Activated CD4-positive, CD25-positive, alpha-beta regulatory T cell treated with anti-CD3 and anti-CD28 coated beads, Interleukin-2, amount 50 U/mL, for 16 hours (primary cell): Measurements from ENCODE around the gene FICD.

Source experiments
- DNase-seq: peaks from one replicate; pipeline ENCODE4 v3.0.0-alpha.2; 2020; ENCODE audit warnings: low read depth, low spot score

The FICD gene

GRCh38 chr12:108566452-108566851 lies 51.4 kb downstream of the FICD start:
- no peak for DNase-seq

- DNase-seq: no peak
Observed at GRCh38 chr12:108567406-108568337, 52.6 kb downstream of the FICD start.

DNA sequence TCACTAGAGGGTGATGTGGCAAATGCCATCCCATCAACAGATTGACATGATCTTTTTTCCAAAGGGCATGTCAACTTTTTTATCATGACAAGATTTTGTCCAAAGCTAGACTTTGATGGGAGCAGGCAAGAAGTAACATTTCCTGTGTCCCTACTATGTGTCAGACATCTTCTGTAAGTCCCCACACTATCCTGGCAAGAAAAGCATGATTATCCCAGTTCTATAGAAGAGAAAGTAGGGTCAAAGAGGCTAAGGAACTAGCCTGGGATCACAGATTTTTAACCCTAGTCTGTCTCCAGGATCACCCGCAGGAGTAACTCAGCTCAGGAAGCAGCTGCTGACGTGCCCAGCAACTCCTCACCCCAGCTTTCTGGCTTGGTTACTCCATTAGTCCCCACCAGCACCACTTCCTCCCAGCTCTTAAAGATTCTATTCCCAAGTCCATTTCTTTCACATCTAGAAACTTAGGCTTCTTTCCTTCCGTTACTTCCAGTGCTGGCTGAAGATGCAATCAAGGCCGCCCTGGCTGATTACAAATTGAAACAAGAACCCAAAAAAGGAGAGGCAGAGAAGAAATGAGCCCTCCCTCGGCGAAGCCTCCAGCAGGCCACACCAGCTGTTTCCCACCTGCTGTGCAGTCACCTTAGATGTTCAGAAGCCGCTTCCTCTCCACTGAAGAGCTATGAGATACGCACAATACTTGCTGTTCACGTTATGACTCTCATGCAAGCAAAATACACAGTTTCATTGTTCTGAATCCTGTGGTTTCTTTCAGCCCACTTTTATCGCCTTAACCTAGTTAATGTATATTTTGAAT lies 53.5 kb downstream of the FICD start:
- DNase-seq: peak; percentile 47
